ENCODE measurements around the gene ALDH4A1. TPM values are rescaled to one million over a fixed set of nuclear protein-coding genes. Genes with fewer than 3 reads are reported as not detected.

ALDH4A1 gene
- total RNA-seq: 17.8 TPM

GRCh38 chr1:18902523-18903290 lies at the start of gene ALDH4A1:
Gene ALDH4A1, minus strand, starts transcription at chr1:18902555. Its CDS starts 32 bp downstream, at chr1:18902523.
- peak; percentile 77 to 99 (median 96) for DNase-seq (ENCODE audit: low read depth in 2 of 3, low spot score in 2 of 3)

DNA sequence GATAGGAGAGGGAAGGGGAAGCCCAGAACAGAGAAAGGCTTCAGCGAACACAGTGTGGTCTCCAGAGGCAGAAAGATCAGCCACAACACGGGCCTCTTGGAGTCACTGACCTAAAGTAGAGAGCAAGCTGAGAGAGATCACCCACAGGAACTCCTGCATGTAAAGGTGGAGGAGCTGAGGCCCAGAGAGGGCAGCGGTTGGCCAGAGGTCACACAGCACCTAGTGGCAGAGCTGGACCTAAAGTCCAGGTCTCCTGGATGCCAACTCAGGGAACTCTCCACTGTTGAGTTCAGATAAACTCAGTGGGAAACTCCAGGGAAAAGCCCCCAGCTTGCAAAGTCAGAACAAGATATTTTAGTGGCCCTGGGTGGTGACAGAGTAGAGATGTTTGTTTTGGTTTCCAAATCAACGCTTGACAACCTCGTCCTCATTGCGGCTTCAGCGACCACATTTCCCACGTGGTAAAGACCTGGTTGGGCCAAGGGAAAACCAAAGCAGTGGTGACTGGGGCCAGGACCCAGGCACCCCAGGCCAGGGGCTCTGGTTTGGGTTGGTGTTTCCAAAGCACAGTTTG lies 49.5 kb upstream of the ALDH4A1 start:
- peak; percentile 63 to 93 (median 90) for DNase-seq (ENCODE audit: low read depth in 2 of 3, low spot score in 2 of 3)

DNA sequence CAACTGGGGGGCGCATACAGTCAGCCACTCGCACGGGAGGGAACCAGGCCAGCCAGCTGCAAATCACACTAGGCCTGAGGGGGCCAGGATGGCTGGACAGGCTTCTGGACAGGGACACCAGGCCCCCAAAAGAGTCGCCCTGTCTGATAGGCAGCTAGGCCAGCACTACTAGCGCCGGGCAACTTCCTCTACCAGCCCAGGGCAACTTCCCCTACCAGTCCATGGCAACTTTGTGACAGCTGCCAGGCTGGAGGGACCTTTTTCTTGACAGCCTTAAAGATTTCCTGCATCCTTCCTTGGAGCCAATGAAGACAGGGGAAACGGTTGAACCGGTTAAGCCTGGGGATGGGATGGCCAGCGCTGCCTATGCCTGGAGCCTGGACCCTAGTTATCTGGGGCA lies 49.1 kb upstream of the ALDH4A1 start:
- DNase-seq (ENCODE audit: low read depth in 2 of 3, low spot score in 2 of 3): peak in 1 of 3 donors; percentile 71

- no peak for DNase-seq (ENCODE audit: low read depth in 2 of 3, low spot score in 2 of 3)
Measured at GRCh38 chr1:18950401-18951026, 48.2 kb upstream of the ALDH4A1 start.

GRCh38 chr1:18949686-18950400 lies 47.5 kb upstream of the ALDH4A1 start:
- DNase-seq (ENCODE audit: low read depth in 2 of 3, low spot score in 2 of 3): peak in 1 of 3 donors; percentile 57

DNA sequence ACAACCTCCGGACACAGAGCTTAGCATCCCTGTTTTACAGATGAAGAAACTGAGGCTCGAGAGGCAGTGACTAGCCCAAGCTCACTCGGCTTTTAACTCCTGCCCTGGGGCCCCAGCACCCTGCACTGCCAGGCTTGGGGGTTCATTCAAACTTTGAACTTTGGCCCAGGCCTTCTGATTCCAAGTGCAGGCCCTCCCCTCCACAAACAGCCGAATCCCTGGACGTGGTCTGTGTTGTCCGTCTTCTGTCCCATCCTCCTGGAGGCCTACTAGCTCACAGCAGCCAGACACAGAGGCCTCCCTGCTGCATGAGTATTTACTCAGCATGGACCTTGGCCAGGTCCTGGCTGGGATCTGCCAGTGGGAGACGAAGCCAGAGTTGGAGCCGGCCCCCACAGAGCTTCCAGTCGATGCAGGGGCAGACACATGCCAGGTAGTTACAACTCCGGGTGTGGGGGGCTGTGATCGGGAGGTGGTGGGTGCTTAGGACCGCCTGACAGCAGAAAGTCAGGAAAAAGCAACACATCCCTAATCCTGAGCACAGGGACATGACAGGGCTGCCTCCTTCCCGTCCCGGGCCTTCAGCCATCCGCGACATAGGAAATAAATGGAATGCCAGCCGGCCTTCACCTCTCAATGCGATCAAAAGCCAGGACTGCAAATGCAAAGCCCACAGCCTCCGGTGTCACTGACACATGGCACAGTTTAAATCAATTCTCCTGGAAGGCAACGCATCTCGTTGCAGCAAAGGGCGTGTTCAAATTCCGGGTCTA lies 46.7 kb upstream of the ALDH4A1 start:
- no peak for DNase-seq (ENCODE audit: low read depth in 2 of 3, low spot score in 2 of 3)

DNA sequence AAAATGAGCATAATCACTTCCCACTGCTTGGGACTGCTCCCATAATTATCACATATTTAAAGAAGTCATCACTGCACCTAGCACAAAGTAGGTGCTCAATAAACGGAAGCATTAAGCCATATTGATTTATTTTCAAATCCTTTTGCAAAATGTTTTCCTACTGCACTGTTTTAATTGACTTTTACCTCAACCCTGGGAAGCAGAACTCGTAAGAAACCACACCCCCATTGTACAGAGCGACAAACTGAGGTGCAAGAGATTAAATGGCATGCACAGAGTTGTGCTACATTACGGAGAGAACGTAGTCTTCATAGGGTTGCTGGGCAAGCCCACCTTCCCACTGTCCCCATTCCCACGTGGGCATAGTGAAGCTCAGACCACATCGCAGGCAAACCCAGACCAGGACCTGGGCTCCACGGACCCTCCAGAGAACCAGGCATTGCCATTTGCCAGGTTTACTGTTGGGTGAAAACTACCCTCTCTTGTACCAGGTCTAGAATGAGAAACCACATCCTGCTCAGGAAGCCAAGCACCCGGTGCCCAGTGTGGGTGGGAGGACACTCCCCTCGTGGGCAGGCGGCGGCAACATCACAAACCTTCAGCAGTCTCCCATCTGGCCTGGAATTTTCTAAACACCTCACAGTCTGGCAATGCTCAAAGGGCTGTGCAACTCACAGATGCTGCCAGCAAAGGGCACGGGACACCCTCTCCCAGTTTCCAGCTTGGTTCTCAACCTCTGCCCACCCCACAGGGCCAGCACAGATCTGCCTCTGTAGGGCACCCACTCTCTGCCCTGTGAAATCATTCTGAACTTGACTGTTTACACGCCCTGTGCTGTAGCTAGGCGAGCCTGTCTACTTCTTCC lies 45.9 kb upstream of the ALDH4A1 start:
- DNase-seq (ENCODE audit: low read depth in 2 of 3, low spot score in 2 of 3): peak in 1 of 3 donors; percentile 83

GRCh38 chr1:18947570-18947969 lies 45.2 kb upstream of the ALDH4A1 start:
- DNase-seq (ENCODE audit: low read depth in 2 of 3, low spot score in 2 of 3): no peak

DNA sequence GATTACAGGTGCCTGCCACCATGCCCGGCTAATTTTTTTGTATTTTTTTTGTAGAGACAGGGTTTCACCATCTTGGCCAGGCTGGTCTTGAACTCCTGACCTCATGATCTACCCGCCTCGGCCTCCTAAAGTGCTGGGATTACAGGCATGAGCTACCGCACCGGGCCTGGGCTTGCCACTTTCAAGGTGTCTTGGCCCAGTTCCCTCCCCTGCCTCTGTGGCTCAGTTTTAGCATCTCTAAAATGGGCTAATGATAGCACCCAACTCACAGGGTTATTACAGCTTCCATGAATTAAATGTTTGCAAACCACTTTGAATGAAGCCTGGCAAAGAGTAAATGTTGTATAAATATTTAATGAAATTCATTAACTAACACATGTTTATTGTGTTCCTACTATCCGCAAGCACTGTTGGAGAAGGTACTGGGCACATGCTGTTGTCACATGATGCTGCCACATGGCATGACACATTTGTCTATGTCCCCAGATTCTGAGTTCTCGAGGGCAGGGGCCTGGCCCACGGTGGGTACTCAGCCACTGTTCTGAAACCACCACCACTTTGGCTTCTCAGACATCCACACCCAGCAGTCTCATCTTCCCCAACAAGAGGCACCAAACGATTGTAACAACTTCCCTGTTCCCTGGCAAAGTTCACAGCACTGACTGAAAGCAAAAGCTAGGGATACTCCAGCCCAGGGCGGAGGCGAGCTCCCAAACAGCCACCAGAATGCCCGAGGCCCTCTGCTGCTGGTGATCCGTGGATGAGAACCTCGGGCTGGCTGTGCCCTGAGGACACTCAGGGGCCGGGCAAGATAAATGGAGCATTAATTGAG lies 44.4 kb upstream of the ALDH4A1 start:
- DNase-seq (ENCODE audit: low read depth in 2 of 3, low spot score in 2 of 3): no peak

DNA sequence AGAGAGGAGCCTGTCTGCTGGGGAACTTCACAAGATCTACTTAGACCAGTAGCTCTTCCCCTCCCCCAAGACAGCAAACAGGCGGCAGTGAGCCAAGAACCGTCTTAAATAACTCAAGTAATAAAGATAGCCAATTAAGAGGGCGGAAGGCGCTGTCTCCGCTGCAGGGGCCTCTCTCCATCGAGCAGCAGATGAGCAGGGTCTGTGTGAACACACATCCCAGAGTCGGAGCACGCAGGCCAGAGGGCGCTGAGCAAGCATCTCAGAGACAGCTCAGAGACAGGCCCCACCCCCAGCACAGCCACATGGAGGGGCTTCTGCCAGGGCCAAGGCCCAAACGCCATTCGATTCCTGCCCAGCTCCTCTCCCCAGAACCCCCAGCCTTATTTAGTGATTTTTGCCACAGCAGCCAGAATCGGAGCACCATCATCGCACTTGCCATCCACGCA lies 43.1 kb upstream of the ALDH4A1 start:
- DNase-seq (ENCODE audit: low read depth in 2 of 3, low spot score in 2 of 3): peak in 1 of 3 donors; percentile 51

DNA sequence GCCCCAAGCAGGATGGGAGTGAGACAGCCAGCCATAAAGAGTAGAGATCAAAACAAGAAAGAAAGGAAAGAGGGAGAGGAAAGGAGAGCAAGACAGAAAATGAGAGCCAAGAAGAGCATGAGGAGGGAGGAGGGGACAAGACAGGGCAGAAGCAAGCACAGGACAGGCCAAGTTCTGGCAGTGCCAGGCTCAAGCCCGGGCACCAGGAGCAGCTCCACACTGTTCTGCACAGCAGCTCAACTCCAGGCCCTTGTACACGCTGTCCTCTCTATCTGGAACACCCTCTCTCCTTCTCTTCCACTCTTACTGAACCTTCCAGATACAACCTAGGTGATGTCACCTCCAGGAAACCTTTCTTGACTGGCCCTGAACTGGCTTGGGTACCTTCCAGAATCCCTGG lies 42.5 kb upstream of the ALDH4A1 start:
- DNase-seq (ENCODE audit: low read depth in 2 of 3, low spot score in 2 of 3): no peak

GRCh38 chr1:18943914-18944572 lies 41.7 kb upstream of the ALDH4A1 start:
- no peak for DNase-seq (ENCODE audit: low read depth in 2 of 3, low spot score in 2 of 3)

DNA sequence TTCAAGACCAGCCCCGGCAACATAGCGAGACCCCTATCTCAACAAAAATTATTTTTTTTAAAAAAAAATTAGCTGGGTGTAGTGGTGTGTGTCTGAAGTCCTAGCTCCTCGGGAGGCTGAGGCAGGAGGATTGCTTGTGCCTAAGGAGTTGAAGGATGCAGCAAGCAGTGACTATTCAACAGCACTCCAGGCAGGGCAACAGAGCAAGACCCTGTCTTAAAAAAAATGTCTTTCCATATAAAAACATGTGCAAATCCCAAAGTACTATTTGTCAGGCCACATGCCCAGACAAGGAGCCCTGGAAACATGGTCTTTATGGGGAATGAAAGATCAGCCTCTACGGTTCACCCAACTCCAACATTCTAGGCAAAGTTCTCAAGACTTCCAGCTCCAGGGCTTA lies 40.8 kb upstream of the ALDH4A1 start:
- no peak for DNase-seq (ENCODE audit: low read depth in 2 of 3, low spot score in 2 of 3)

GRCh38 chr1:18942340-18942739 lies 40.0 kb upstream of the ALDH4A1 start:
- no peak for DNase-seq (ENCODE audit: low read depth in 2 of 3, low spot score in 2 of 3)

DNA sequence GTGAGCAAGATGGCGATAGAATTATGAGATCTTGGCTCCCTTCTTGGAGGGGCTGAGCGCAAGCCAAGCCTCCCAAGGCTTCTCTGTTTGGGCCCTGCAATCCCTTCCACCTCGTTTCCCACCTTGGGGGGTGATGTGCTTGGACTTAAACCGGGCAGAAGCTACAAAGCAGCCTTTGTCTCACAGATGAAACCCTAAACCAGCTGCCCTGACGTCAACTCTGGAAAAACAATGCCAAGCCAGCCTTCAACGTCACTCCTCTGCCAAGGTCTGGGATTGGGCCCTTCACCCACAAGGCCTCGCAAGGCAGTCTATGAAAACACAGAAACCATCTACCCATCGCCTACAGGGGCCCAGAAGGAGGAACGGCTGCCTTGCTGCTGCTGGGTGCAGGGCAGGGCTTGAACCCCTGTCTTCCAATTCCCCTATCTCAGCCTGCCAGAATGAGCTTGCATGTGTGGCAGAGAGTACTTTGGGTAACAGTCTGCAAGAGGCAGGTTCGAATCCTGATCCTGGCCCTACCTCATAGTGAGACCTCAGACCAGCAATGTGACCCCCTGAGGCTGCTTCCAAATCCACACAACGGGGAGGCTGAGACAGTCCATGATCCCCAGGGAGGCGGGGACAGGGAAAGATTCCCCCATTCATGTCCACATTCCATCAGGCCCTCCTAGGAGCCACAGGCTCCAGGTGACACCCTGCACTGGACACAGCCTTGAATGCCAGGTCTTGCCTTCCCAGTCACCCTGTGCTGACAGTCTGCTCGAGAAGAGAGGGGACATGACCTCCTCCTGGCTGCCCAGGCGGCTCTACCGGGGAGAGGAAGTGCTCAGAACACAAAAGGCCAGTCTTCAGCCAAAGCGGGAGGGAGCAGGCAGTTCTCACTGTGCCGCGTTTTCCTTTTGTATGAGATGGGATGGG lies 39.1 kb upstream of the ALDH4A1 start:
- no peak for DNase-seq (ENCODE audit: low read depth in 2 of 3, low spot score in 2 of 3)

DNA sequence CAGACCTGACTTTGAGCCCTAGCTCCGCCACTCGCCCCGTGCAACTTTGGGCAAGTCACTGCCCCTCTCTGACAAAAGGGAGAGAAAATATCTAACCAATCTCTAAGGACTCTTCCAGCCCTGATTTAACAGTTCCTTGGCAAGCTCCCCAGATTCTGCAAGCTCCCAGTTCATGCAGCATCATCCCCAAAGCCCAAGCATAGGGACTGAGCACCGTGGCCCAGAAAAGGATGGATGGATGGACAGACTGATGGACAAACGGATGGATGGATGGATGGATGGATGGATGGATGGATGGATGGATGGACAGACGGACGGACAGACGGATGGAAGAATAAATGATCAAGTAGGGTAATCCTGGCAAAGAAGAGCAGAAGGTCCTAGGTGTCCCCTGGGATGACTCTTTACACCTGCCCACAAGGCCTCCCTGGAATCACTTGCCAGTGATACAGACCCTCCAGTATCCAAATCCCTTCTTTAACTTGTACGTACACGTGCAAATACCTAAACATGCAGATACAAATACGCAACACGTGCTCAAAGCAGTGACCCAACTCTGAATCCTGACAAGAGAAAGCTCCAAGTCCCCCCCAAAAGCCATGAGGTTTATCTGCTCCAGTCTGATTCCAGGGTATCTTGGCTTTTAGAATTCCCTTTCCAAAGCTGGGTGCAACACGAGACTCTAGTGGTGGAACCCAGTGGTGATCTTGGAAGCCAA lies 38.1 kb upstream of the ALDH4A1 start:
- DNase-seq (ENCODE audit: low read depth in 2 of 3, low spot score in 2 of 3): no peak

Measured in hematopoietic multipotent progenitor cell (in vitro differentiated cells).